Hematopoietic multipotent progenitor cell treated with erythropoietin and hydrocortisone succinate and interleukin-3 and kit ligand, for 8 days (in vitro differentiated cells): ENCODE results near the gene SPTBN1.

Experiments used
- DNase-seq: peaks from one replicate; pipeline ENCODE4 v3.0.0-alpha.2; 2015

Gene SPTBN1

GRCh38 chr2:54558188-54559005, 102.3 kb downstream of the SPTBN1 start:
- peak; percentile 73 for DNase-seq

GRCh38 chr2:54559006-54559445, 102.9 kb downstream of the SPTBN1 start:
- peak; percentile 22 for DNase-seq

GRCh38 chr2:54559593-54560145, 103.5 kb downstream of the SPTBN1 start:
- DNase-seq: peak; percentile 17

- peak; percentile 28 for DNase-seq
Observed at GRCh38 chr2:54560146-54560881, 104.2 kb downstream of the SPTBN1 start.

GRCh38 chr2:54561010-54561409, 104.9 kb downstream of the SPTBN1 start:
- DNase-seq: no peak

GRCh38 chr2:54564439-54564838, 108.3 kb downstream of the SPTBN1 start:
- no peak for DNase-seq

- no peak for DNase-seq
Observed at GRCh38 chr2:54565551-54565950, 109.4 kb downstream of the SPTBN1 start.

- DNase-seq: no peak
Observed at GRCh38 chr2:54566896-54567295, 110.8 kb downstream of the SPTBN1 start.

- DNase-seq: no peak
Observed at GRCh38 chr2:54568876-54569321, 112.8 kb downstream of the SPTBN1 start.

- no peak for DNase-seq
Observed at GRCh38 chr2:54569745-54570301, 113.7 kb downstream of the SPTBN1 start.

GRCh38 chr2:54570321-54570855, 114.3 kb downstream of the SPTBN1 start:
- DNase-seq: no peak

GRCh38 chr2:54570925-54571694, 115.0 kb downstream of the SPTBN1 start:
- peak; percentile 57 for DNase-seq

- DNase-seq: peak; percentile 71
Observed at GRCh38 chr2:54572262-54572635, 116.1 kb downstream of the SPTBN1 start.

- DNase-seq: no peak
Observed at GRCh38 chr2:54572636-54573536, 116.8 kb downstream of the SPTBN1 start.

GRCh38 chr2:54573537-54573919, 117.4 kb downstream of the SPTBN1 start:
- DNase-seq: no peak

GRCh38 chr2:54574107-54574859, 118.2 kb downstream of the SPTBN1 start:
- DNase-seq: peak; percentile 41

GRCh38 chr2:54574860-54575247, 118.7 kb downstream of the SPTBN1 start:
- no peak for DNase-seq

- no peak for DNase-seq
Observed at GRCh38 chr2:54575379-54575888, 119.3 kb downstream of the SPTBN1 start.

GRCh38 chr2:54577035-54577434, 120.9 kb downstream of the SPTBN1 start:
- no peak for DNase-seq

- DNase-seq: no peak
Observed at GRCh38 chr2:54577944-54578647, 122.0 kb downstream of the SPTBN1 start.
